ENCODE results near the gene WDFY4. TPM values are rescaled to one million over a fixed set of nuclear protein-coding genes. Genes with fewer than 3 reads are reported as not detected.

The WDFY4 gene
- total and polyA plus RNA-seq, 2 of the 4 experiments (the other 2 are of a cell fraction), result not detected

GRCh38 chr10:49000437-49001398 lies 316.0 kb downstream of the WDFY4 start:
- Histone ChIP-seq H2BK20ac (ENCODE audit: low read depth, low read length) (no peak overlapping the region), H3K4me1 (ENCODE audit: control insufficient read depth, insufficient read depth, low read length) (no peaks in the 10 kb centered on the region), H3K4me3 (ENCODE audit: insufficient read depth, low read depth, low read length) (no peak overlapping the region), H3K79me1 (ENCODE audit: low read depth in 1 of 2, low read length in 2 of 2) (no peaks in the 10 kb centered on the region), H2BK15ac (ENCODE audit: low read depth, low read length) (no peak overlapping the region), H2AFZ (replicated peaks; ENCODE audit: low read length, poor library complexity) (no peak overlapping the region), H3K9me3 (ENCODE audit: control insufficient read depth, insufficient read depth, low read length) (no peaks in the 10 kb centered on the region), H2BK5ac (ENCODE audit: low read depth, low read length, poor library complexity, severe bottlenecking) (no peak overlapping the region), H3K23ac (ENCODE audit: low read depth, low read length) (no peak overlapping the region), H3K14ac (replicated peaks; ENCODE audit: low read depth, low read length) (no peak overlapping the region), H3K36me3 (ENCODE audit: control insufficient read depth, insufficient read depth, low read length) (no peaks in the 10 kb centered on the region), H3K18ac (ENCODE audit: low read depth, low read length) (no peak overlapping the region), H2BK120ac (ENCODE audit: low read depth, low read length) (no peak overlapping the region), H4K8ac (ENCODE audit: low read depth in 2 of 2, low read length in 2 of 2) (no peak overlapping the region), H2AK5ac (ENCODE audit: low read depth, low read length) (no peak overlapping the region), H2AK9ac (replicated peaks; ENCODE audit: low read depth, low read length, poor library complexity) (no peak overlapping the region), H4K5ac (ENCODE audit: low read depth, low read length) (no peak overlapping the region), H3K4me2 (ENCODE audit: low read depth, low read length) (no peak overlapping the region), H3K27ac (ENCODE audit: insufficient read depth, low read length) (no peak overlapping the region), H3K27me3 (ENCODE audit: control insufficient read depth, insufficient read depth, low read length) (peaks cover 15% of the 10 kb centered on the region), H4K91ac (ENCODE audit: insufficient read depth, low read depth, low read length) (no peak overlapping the region), H3K9ac (ENCODE audit: low read depth, low read length) (no peak overlapping the region), H3K4ac (ENCODE audit: low read depth, low read length) (no peak overlapping the region), H3K56ac (ENCODE audit: extremely low read depth, insufficient read depth, low read length) (no peak overlapping the region), H4K20me1 (ENCODE audit: insufficient read depth, low read length) (no peaks in the 10 kb centered on the region), H3K9me1 (ENCODE audit: insufficient read depth, low read length) (no peaks in the 10 kb centered on the region)
- ATAC-seq (ENCODE audit: low read depth) (no peak), DNase-seq (no peak)
- intact Hi-C loops (cut with micrococcal nuclease) (no loop called here), dilution Hi-C loops (cut with HindIII; ENCODE audit: low sequenced_read_pairs, unreplicated experiment) (no loop called here), in situ Hi-C loops (cut with MboI; ENCODE audit: low sequenced_read_pairs) (no loop called here)
- TF ChIP-seq RAD21 (IDR thresholded peaks at IDR 0.05; ENCODE audit: low read length) (no peak), MAZ (IDR thresholded peaks at IDR 0.05; ENCODE audit: borderline replicate concordance, low read depth, low read length) (no peak), NFE2L2 (IDR thresholded peaks at IDR 0.05; ENCODE audit: low read depth, low read length) (no peak), POLR2A (IDR thresholded peaks at IDR 0.05; ENCODE audit: low read depth, low read length) (no peak), MXI1 (IDR thresholded peaks at IDR 0.05; ENCODE audit: borderline replicate concordance, low read depth, low read length) (no peak), SMC3 (IDR thresholded peaks at IDR 0.05; ENCODE audit: low read depth, low read length) (no peak)
- TF ChIP-seq, protein P1, sequence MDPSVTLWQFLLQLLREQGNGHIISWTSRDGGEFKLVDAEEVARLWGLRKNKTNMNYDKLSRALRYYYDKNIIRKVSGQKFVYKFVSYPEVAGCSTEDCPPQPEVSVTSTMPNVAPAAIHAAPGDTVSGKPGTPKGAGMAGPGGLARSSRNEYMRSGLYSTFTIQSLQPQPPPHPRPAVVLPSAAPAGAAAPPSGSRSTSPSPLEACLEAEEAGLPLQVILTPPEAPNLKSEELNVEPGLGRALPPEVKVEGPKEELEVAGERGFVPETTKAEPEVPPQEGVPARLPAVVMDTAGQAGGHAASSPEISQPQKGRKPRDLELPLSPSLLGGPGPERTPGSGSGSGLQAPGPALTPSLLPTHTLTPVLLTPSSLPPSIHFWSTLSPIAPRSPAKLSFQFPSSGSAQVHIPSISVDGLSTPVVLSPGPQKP (IDR thresholded peaks at IDR 0.05; ENCODE audit: borderline replicate concordance, low read depth, low read length), result no peak
- no TSS peak for BruUV-seq (replicated peaks)
- WGBS, 2 experiments (ENCODE audit: extremely low coverage in 2 of 2, insufficient read length in 1 of 2), result 40% methylated on average over 2 of the region's 13 CpGs; no CpG with 5 or more reads in 1 of the 2 experiments
- POLR2A ChIA-PET (ENCODE audit: unreplicated experiment), result no interaction called here
- CTCF ChIA-PET, result no interaction called here

Measured in IMR-90 (cell line).